ENCODE measurements around the gene TMEM186.
"Not testable (repeated sequence)": the region's sequence is repeated elsewhere in the genome, so short reads cannot be mapped to it uniquely, and the experiment has no call there.

TMEM186 gene, protein sequence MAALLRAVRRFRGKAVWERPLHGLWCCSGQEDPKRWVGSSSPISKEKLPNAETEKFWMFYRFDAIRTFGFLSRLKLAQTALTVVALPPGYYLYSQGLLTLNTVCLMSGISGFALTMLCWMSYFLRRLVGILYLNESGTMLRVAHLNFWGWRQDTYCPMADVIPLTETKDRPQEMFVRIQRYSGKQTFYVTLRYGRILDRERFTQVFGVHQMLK

DNA sequence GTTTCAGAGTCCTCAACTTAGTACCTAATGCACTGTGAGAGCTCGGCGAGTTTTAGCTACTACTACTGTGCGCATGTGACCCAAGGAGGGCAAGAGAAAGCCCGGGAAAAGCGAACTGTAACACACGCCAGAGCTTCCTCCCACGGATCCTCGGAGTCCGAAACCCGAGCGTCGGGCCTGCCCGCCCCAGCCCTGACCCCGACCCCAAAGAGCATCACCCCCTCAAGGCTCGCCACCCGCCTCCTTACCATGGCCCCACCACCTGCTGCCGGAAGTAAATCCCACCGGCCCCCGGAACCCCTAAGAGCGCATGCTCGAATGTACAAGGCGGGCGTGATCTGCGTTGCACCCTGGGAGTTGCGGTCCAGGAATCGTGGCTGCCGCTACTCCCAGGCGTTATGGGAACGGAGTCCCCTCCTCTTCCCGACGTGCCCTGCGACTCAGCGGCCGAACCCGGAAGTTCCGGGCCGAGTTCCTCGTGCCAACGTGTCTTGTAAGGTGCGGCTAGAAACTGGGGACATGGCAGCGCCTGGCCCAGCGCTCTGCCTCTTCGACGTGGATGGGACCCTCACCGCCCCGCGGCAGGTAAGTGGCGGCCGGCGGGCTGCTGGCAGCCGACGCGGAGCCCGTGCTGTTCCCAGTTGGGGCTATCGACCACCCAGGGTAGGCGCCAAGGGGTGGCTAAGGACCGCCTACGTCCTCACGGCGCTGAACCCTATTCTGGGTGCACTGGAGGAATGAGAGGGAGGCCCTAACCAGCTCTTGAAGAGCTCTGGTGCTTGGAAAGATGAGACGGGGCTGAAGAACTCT is at the start of gene TMEM186, which contains the start of gene PMM2:
TSS of gene TMEM186 (minus strand) at position 276 of the 810 bp plus-strand sequence. CDS start at position 251, 25 bp downstream.
TSS of gene PMM2 (plus strand) at position 476 of the 810 bp plus-strand sequence. CDS start at position 520, 44 bp downstream.
- DNase-seq = peak; percentile 91

DNA sequence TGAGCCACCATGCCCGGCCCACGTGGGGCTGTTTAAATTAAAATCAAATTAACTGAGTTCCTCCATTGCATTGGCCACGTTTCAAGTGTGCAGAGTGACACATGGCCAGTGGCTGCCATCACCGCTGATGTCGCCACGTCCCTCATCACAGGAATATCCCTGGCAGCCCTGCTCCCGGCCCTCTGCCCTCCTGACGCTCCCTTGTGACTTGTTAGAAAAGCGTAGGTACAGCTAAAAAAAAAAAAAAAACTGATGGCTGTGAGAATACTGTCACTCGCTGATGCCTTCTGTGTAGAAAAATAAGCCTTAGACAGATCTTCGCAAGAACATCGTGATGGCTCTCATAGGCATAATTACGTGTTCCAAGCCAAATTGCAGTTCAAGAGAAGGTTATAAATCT is 49.7 kb upstream of the TMEM186 start:
- no peak for DNase-seq

DNA sequence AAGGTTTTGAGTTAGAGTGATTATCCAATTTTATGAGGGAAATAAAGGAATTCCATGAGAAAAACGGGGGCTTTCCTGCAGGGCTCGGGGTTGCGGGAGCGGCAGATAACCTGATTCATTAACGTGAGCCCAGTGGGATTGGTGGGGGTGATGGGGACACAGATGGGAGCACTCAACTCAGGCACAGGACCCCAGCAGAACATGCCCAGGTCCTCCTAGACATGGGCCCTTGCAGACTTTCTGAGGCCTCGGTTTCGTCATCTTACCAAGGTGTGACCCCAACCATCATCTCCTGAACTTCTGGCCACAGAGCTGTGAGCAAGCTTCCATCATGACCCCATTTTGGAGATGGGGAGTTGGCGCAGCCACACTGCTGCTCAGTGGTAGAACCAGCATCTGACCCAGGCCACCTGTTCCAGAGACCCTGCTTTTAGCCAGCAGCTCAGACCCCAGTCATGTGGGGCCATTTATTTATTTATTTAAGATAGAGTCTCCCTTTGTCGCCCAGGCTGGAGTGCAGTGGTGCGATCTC is 49.0 kb upstream of the TMEM186 start:
- DNase-seq = no peak

DNA sequence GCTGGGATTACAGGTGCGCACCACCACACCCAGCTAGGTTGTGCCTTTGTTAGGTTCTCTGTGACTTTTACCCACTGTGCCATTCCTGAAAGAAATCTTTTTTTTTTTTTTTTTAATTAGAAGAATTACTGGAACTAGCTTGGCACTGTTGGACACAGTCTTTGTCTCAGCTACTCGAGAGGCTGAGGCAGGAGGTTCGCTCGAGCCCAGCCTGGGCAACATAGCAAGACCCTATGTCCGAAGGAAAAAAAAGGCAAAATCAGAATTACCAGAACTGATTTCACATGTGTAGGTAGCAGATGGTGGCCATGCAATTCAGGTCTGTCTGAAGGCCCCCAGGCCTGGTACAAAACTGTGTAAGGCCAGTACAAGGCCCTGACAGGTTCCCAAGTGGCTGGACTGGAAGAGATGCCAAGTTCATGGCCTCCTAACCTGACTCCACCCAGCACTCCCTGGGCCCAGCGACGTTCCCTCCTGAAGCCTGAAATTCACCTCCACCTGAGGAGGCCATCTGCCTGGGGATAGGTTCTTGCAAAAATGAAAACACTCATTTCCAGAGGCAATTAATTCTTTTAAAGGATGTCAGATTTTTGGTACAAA is 48.4 kb upstream of the TMEM186 start:
- DNase-seq = no peak

DNA sequence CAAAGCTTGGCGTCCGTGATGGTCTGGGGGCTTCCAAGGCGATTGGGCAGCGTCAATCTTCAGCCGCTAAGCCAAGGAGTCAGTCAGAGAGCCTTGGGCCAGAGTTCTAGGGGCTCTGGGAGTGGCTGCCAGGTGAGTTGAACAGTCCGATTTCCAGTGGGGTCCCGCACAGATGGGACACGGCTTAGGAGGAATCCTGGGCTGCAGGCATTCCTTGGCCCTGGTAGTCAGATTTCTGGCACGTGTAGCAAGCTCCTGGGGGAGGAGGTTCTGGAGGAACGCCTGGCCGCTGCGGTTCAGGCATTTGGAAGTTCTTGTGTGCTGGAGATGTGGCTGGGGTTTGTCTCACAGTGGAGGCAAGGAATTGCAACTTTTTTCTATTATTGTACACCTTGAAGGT is 45.9 kb upstream of the TMEM186 start:
- not testable (repeated sequence) for DNase-seq

DNA sequence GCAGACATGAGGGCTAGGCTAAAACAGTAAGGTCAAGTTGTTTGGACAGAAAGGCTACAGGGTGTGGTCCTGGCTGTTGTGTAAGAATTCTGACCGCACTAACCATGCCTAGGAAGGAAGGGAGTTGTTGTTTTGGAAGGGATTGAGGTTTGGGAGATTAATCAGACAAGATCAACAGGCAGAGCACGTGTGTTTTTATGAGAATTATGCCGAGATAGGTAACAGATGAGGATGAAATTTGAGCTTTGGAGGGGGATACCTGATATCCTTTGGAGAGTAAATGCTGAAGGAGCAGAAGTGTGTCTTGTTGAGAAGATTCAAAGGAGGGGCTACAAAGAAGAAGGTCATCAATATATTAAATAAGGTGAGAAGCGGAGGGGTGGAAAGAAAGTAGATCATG is 44.6 kb upstream of the TMEM186 start:
- DNase-seq = not testable (repeated sequence)

DNA sequence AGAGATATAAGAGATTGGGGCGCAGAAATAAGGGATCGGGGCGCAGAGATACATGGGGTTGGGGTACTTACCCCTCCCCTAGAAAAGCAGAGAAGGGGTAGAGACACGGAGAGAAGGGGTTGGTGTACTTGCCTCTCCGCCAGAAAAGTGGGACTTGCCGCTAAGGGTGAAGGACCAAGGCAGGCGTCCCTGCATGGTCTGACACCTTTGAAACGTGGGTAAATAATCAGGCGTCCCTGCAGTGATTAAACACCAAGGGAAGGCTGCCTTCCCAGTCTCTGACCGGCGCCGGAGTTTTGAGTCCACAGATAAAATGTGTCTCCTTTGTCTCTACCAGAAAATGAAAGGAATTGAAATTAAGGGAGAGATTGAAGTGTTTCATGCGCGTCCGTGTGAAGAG is 40.2 kb upstream of the TMEM186 start:
- DNase-seq = not testable (repeated sequence)

DNA sequence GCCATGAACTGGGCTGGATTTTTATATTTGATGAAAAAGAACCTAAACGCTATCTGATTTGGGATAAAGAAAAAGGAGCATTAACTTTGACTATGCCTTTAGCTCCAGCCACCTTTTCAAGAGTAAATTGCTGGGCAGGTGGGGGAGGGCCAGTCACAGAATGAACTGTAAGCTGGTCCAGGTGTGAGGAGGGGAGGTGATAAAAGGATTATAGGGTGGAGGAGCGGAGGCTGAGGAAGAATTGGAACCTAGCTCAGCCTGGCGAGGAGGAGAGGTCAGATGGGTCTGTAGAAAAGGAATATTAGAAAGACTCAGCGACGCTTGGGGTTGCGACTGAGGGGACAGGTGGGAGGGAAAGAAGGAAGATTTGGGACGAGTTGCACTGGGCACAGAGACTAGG is 39.4 kb upstream of the TMEM186 start:
- not testable (repeated sequence) for DNase-seq

DNA sequence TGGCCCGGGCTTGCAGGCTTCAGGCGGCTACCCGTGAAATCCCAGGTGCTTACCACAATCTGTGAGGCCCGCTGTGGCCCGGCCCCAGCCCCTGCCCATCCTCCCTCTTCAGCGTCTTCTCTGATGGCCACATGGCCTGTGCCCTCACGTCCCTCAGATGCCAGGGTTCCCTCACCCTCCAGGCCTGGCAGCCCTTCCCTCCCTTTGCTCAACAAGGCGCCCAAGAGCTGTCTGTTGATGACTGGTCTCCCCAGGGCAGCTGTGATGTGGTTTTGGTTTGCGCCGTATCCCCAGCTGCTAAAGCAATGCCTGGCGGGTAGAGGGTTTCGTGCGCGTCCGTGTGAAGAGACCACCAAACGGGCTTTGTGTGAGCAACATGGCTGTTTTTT is 35.3 kb upstream of the TMEM186 start:
- no peak for DNase-seq

DNA sequence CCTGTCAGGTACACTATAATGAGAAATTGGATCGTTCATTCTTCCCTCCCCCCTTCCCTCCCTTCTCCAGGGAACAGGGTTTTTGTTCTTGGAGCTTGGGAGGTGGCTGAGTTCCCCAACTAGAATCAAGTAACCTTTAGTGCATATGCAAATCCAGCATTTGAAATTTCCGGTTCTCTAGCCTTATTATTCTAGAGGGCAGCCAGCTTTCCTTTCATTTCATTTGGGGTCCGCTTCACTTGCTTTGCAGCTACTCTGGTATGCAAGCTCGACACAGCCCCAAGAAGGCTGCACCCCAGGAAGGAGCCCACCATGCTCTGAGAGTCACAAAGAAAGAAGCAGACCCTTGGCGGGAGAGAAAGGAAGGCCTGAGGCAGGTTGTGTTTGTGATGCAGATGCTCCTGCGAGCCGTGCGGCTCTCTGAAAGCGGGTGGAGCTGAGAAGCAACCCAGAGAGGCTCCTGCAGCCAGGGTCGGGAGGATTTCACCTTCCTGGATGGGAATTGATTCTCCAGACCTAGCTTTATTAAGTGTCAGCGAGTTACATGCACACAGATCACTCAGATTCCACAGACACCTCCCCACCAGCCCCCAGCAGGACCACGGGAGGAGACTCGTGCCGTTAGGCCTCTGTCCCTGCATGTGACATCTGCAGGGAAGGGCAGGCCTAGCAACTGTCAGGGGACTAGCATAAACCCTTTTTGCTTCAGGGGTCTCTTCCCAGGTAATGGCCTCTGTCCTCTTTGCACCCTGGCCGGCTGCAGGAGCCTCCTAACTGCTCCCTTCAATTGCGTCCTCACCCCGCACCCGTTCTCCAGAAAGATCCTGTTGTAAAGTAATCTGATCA is 34.7 kb upstream of the TMEM186 start:
- no peak for DNase-seq

DNA sequence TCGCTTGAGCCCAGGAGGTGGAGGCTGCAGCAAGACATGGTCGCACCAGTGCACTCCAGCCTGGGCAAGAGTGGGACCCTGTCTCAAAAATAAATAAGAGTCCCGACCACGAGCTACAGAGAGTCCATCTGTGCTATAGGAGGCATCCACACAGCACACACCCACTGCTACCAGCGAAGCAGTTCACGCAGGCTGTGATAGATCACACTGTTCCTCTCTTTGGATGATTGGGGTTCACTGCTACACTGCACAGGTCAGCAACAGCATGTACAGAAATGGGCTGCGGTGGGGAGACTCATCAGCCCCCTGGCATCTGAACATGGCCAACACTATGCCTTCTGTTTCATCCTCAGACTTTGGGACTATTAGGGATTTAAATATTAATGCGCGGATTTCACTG is 34.0 kb upstream of the TMEM186 start:
- DNase-seq = no peak

DNA sequence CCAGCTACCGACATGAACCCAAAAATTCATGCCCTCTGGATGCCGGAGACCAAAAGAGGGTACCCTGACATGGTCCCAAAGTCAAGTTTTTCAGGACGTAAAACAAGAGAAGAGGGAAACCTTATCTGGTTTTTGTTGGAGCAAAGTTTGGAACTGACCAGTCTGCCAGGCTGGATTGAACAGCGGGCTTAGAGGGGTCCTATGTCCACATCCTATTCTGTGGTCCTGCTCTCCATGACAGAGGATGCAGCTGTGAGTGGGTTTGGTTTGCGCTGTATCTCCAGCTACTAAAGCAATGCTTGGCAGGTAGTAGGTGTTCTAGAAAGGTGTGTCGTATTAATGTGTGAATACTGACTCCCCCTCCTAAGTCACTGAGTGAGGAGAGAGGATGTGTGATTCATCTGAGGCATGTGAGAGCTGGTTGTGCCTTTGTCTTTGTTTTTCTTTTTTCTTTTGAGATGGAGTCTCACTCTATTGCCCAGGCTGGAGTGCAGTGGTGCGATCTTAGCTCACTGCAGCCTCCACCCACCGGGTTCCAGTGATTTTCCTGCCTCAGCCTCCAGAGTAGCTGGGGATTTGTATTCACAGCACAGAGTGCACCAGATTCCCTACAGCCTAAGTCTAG is 31.2 kb upstream of the TMEM186 start:
- DNase-seq = no peak

DNA sequence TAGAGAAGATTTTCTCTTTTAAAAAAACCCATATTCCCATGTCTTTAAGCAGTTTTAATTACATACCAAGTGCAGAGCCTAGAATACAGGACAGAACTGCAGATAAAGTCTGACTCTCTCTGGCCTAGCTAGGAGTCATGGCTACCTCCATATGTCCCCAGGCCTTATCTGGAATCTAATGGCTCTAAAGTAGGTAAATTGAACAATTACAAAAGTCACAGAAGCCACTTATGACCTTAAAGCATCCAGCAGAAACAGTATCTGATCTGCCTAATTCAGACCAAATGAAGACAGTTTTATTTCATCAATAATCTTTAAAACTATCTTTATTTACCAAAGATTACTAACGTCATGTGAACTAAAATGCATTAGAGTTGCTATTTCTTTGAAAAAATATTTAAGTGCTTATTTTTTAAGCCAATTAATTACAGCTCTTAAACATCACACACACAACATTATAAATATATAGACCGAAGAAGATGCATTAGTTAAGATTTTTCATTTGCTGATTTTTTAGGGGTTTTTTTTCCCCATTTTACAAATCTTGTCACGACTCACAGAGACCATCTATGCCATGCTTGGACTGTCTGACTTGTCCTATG is 28.9 kb upstream of the TMEM186 start:
- DNase-seq = no peak

DNA sequence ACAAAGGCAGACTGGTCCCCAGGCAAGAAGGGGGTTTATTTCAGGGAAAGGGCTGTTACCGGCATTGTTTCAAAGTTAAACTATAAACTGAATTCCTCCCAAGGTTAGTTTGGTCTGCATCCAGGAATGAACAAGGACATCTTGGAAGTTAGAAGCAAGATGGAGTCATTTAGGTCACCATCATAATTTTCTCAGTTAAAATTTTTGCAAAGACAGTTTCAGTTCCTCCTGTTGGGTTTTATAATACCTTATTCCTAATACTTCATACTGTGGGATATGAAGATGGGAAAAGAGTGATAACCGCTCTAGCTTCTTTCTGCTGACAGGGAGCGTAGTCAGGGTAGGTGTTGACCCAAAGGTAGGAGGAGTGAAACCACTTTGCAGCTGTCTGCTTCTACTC is 25.0 kb upstream of the TMEM186 start:
- DNase-seq = no peak

DNA sequence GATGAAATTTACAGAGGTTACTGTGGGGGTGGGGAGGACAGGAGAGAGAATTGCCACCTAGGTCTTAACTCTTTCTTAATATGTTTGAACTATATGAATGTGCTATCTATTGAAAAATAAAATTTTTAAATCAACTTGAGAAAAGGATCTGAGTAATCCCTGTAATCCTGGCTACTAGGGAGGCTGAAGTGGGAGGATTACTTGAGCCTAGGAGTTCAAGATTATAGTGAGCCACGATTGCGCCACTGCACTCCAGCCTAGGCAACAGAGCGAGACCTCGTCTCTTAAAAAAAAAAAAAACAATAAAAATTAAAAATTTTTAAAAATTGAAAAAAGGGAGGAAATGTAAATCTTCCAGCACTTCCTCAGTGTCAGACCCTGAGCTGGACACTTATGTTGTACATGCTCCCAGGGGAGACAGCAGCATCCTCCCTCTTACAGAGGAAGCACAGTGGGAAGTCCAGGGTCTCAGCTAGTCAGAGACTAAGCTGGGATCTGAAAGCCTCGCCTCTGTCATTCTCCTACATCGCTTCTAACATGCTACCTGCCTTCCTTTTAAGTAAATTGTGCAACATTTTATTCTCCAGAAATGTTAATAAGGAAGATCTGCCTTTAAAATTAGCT is 22.1 kb upstream of the TMEM186 start:
- no peak for DNase-seq

DNA sequence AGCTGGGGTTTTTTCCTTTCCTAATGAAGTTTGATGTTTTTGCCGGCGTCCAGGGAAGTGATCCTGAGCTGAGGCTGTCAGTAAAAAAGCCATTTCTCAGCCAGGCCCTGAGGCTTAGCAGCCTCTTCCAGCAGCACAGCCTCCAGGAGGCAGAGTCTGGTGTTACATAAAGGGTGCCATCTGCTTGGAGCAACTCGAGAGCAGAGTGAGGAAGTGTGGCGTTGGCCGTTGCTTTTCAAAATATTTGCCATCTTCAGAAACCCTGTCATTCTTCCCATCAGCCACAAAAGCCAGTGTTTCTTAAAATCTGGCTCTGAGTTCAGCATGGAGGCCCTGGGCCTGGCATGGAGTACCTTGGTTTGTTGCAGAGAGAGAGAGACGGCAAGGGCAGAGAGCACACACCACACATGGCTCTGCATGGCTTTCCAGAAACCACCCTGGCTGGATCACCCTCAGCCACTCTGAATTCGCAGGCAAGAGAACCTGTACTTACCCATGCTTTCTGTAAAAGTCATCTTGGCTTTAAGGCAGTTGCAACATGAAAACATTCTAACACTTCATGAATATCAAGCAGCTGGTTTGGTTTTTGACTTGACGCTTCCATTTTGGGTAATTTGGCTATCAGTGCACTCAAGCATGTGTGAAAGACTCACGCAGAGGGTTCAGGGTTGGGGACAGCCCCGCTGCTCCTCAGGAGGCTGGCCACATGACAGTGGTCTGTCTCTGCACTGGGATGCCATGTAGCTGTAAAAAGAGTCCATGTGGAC is 21.2 kb upstream of the TMEM186 start:
- DNase-seq = no peak

DNA sequence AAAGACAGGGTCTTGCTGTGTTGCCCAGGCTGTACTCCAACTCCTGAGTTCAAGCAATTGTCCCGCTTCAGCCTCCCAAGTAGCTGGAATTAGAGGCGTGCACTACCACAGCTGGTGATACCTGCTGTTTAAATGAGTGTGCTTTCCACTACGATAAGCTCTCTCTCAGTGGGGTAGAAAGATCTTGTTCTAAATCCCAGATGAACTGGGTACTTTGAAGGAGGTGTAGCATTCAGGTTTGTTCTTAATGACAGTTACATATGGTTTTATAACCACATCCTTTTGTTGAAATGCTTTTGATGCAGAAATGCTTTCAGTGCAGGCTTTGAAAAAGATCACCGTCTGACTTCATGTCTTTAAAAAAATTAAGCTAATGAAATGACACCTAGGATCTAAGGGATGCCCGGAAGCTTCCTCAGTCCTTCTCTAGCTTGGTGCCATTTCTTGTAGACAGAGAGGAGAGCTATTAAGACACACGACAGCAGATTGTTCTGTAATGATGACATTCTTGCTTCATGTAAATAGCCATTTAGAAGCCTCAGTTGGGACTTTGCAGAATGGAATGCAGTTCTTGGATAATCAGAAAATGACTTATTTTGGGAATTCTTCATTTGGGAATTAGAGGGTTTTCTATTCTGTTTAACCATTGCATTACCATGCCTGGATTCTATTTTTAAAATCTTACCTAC is 19.7 kb upstream of the TMEM186 start:
- DNase-seq = no peak

DNA sequence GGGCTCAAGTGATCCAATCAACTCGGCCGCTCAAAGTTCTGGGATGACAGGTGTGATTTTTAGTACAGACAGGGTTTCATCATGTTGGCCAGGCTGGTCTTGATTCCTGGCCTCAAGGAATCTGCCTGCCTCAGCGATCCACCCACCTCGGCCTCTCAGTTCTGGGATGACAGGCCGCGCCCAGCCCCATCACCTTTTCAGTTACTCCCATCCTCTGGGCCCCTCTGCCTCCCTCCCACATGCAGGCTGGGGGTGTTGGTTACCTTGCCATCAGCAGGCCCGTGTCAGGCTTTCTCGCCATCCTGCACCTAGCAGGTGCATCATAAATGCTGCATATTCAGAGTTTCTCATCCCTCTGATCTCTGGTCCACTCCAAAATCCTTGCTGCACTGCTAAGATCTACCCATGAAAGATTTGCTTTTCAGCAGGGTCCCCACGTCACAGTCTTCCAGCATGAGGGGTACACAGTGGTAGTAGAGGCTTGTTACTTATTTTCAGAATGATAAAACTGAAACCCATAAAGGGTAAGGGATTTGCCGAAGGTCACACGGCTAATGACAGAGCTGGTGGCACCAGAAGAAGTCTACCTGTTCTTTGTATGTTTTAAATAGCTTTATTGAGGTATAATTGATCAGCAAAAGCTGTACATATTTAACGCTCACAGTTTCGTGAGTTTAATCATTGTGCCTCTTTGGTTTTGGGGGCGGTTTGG is 16.8 kb upstream of the TMEM186 start:
- no peak for DNase-seq

DNA sequence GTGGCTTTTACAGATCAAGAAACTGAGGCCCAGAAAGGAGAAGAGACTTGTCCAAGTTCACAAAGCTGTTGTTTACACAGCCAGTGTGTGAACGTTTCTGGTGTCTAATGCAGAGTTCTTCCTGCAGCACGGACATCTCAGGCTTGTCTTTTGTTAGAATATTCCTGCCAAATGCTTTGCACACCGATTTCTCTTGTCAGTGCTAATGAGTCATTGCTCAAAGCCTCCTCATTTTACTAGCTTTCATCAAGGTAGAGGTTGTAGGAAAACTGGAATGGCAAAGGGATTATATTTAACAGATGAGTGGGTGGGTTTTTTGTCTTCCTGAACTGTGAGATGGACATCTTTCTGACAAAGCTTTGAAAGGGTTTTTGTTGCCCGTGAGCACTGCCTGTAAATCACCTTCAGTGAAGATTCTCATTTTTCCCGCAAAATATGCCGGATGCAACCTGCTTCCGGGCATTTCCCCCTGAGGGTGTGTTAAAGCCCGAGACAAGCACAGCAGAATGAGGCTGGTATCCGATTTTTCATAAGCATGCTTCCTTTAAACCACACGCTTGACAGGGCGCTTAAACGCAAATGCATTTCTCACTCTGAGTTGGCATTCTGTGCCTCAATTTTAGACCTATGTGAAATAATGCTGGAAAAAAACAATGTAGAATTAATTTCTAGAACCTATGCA is 14.9 kb upstream of the TMEM186 start:
- DNase-seq = no peak
